C4-2B (cell line): ENCODE results near the gene CHD5.

Experiments
- CTCF ChIP-seq: fragments of 450-650 bp; conservative IDR thresholded peaks from 2 replicates; pipeline ENCODE4 v1.5.1; 2017; ENCODE audit warnings: mild to moderate bottlenecking
- ZFX ChIP-seq: fragments of 450-650 bp; IDR thresholded peaks from 2 replicates; pipeline ENCODE4 v1.6.1; 2017

DNA sequence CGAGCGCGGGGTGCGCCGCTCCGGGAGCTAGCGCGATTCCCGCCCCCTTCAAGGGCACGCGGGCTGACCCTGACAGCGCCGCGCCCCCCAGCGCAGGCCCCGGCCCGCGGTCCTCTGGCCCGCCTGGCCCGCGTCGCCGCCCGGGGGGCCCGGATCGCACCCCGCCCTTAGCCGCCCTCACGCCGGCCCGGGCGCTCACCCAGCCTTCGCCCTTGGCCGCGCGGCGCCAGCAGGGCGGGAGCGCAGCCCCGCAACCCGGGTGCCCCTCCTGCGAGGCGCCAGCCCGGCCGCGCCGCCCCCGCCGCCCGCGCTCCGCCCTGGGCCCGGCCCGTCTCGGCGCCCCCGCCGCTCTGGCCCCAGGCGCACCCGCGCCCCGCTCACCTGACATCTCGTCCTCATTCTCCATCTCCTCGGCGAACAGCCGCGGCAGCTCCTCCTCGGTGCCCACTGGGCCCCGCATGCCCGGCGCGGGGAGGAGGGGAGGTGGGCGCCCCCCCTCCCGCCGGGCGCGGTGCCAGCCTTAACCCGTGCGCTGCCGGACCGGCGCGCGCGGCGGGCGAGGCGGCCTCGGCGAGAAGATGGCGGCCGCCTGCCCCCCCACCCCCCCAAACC is 451 bp downstream of the CHD5 start:
- TF ChIP-seq CTCF (no peak), ZFX (no peak)
